ENCODE measurements around the gene LTB4R2. TPM values are rescaled to one million over a fixed set of nuclear protein-coding genes. Genes with fewer than 3 reads are reported as not detected.

Gene LTB4R2
- total RNA-seq, 1 donor from 2014 or later = 13.3 TPM

DNA sequence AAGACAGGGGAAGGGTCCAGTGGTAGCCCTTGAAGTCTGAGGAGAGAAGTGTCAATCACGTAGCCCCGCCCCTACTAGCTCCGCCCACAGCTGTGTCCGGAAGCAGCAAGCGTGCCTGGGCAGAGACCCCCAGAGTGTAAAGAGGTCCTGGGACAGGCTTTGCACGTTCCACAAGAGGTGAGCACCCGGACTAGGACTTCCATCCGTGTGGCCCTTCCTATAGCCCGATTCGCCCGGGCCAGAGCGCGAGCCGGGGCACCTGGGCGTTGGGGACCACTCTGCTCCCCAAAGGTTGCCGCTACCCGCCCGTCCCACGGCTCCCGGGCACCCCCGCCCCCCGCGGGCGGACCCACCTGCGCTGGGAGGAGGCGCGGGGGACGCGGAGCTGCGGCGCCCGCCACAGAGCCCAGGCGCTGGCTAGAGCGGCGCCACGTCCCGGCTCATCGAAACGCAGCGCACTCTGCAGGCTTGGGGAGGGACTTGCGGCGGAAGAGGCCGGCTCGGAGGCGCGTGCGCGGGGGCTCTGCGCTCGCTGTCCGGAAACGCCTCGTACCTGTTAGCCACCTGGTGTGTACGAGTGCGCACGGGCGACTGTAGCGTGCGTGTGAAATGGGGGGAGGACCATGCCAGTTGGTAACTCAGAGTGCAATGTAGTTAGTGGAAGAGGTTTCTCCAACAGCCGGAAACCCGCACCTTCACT, 38.7 kb upstream of the LTB4R2 start, which contains the start of gene RABGGTA:
Gene RABGGTA (minus strand): TSS at position 464 of the 700 bp plus-strand sequence. CDS start 482 bp downstream, outside the sequence.
- H3K27me3 Mint-ChIP-seq (ENCODE audit: unreplicated experiment) = peaks cover 10% of the 10 kb centered on the region
- TF ChIP-seq, protein P1, sequence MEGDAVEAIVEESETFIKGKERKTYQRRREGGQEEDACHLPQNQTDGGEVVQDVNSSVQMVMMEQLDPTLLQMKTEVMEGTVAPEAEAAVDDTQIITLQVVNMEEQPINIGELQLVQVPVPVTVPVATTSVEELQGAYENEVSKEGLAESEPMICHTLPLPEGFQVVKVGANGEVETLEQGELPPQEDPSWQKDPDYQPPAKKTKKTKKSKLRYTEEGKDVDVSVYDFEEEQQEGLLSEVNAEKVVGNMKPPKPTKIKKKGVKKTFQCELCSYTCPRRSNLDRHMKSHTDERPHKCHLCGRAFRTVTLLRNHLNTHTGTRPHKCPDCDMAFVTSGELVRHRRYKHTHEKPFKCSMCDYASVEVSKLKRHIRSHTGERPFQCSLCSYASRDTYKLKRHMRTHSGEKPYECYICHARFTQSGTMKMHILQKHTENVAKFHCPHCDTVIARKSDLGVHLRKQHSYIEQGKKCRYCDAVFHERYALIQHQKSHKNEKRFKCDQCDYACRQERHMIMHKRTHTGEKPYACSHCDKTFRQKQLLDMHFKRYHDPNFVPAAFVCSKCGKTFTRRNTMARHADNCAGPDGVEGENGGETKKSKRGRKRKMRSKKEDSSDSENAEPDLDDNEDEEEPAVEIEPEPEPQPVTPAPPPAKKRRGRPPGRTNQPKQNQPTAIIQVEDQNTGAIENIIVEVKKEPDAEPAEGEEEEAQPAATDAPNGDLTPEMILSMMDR (IDR thresholded peaks at IDR 0.05; ENCODE audit: unreplicated experiment) = peak; percentile 50
- H3K9me3 Mint-ChIP-seq (ENCODE audit: unreplicated experiment) = no peaks in the 10 kb centered on the region
- H3K36me3 Mint-ChIP-seq (ENCODE audit: low read depth, unreplicated experiment) = peaks cover 18% of the 10 kb centered on the region
- peak within 1 kb of the TSS; percentile 91 for H3K4me3 Mint-ChIP-seq (ENCODE audit: unreplicated experiment)
- peaks cover 12% of the 10 kb centered on the region for H3K4me1 Mint-ChIP-seq (ENCODE audit: unreplicated experiment)
- DNase-seq (ENCODE audit: low spot score) = peak; percentile 87
- peak within 1 kb of the TSS; percentile 87 for H3K27ac Mint-ChIP-seq (ENCODE audit: unreplicated experiment)

DNA sequence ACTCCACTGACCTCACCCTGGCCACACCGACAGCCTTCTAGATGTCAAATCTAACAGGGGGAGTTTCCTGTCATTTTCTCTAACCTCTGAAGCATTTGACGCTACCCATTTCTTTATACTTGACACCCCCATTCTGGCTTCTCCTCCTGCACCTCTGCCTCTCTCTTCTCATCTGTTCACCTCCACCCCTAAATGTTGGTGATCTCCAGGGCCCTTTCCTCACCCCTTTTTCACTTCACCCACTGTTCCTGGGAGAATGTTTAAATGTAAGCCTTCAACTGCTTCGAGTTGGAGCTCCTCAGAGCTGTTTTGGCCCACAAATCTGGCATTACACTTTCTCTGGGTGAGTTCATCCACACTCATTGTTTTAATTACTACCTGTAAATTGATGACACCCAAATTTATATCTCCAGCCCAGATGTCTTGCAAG, 38.1 kb upstream of the LTB4R2 start:
- H3K27ac Mint-ChIP-seq (ENCODE audit: unreplicated experiment) = peak overlapping the region; percentile 87
- H3K4me1 Mint-ChIP-seq (ENCODE audit: unreplicated experiment) = peaks cover 12% of the 10 kb centered on the region
- TF ChIP-seq, protein P1 (IDR thresholded peaks at IDR 0.05; ENCODE audit: unreplicated experiment) = no peak
- H3K4me3 Mint-ChIP-seq (ENCODE audit: unreplicated experiment) = peak overlapping the region; percentile 91
- no peak for DNase-seq (ENCODE audit: low spot score)
- H3K27me3 Mint-ChIP-seq (ENCODE audit: unreplicated experiment) = peaks cover 10% of the 10 kb centered on the region
- peaks cover 15% of the 10 kb centered on the region for H3K36me3 Mint-ChIP-seq (ENCODE audit: low read depth, unreplicated experiment)
- no peaks in the 10 kb centered on the region for H3K9me3 Mint-ChIP-seq (ENCODE audit: unreplicated experiment)

DNA sequence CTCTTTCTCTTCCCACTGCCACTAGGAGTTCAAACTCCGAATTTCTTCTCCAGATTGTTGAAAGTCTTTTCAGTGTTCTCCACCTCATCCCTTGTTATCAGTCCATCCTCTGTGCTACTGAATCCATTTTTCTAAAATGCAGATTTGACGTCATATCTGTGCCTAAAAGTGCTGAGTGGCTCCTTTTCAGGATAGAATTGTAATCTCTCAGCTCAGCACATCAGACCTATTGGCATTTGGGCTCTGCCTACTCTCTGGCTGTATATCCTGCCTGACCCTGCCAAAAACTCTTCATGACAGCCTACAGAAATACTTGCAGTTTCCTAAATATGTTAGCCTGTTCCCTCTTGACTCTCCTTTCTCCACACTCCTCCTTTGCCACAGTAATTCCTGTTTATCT, 37.5 kb upstream of the LTB4R2 start:
- Mint-ChIP-seq H3K4me3 (ENCODE audit: unreplicated experiment) (peak overlapping the region; percentile 91), H3K9me3 (ENCODE audit: unreplicated experiment) (no peaks in the 10 kb centered on the region), H3K36me3 (ENCODE audit: low read depth, unreplicated experiment) (peaks cover 9% of the 10 kb centered on the region), H3K27me3 (ENCODE audit: unreplicated experiment) (peaks cover 7% of the 10 kb centered on the region), H3K4me1 (ENCODE audit: unreplicated experiment) (peaks cover 10% of the 10 kb centered on the region), H3K27ac (ENCODE audit: unreplicated experiment) (no peak overlapping the region)
- TF ChIP-seq, protein P1 (IDR thresholded peaks at IDR 0.05; ENCODE audit: unreplicated experiment) = no peak
- no peak for DNase-seq (ENCODE audit: low spot score)

DNA sequence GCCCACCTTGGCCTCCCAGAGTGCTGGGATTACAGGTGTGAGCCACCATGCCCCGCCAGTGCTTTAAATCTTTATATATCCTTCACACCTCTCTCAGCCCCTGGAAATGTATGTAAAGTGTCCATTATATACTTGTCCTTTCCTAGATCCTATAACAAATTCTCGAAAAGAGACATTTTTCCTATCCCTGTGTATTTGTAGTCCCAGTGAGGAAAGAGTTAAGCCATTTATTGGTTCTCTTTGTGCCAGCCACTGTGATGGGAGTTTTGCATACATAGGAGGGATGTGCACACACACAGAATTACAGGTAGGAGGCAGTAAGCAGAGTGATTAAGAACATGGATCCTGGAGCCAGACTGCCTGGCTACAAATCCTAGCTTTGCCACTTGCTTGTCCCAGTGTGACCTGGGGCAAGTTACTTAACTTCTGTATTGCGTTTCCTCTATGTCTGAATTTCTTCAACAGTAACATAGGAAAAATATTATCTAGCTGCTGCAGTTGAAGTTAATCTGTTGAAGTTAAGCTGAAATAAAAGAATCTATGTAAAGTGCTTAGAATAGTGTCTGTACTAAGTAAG, 36.4 kb upstream of the LTB4R2 start:
- Mint-ChIP-seq H3K27me3 (ENCODE audit: unreplicated experiment) (peaks cover 10% of the 10 kb centered on the region), H3K9me3 (ENCODE audit: unreplicated experiment) (no peaks in the 10 kb centered on the region), H3K36me3 (ENCODE audit: low read depth, unreplicated experiment) (peaks cover 8% of the 10 kb centered on the region), H3K4me3 (ENCODE audit: unreplicated experiment) (no peak overlapping the region), H3K4me1 (ENCODE audit: unreplicated experiment) (peaks cover 17% of the 10 kb centered on the region), H3K27ac (ENCODE audit: unreplicated experiment) (no peak overlapping the region)
- TF ChIP-seq, protein P1 (IDR thresholded peaks at IDR 0.05; ENCODE audit: unreplicated experiment) = no peak
- no peak for DNase-seq (ENCODE audit: low spot score)

DNA sequence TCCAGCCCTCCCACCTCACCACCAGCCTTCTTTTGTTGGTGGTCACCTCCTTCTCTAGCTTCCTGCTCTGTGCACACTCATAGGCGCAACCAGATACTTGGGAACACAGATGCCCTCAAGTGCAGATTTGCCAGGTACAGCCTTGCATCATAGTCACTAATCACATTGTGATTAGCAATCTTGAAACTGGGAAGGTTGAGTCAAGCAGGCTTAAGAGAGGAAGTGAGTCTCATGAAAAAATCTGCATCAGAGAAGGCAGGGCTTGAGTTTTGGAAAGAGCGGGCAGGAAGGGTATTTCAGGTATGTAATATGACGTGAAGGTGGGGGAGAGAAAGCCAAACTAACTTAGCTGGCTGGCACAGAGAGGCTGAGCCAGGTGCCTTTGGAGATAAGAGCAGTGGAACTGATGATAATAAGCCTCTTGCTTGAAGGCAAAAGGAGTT, 35.8 kb upstream of the LTB4R2 start:
- Mint-ChIP-seq H3K36me3 (ENCODE audit: low read depth, unreplicated experiment) (peaks cover 8% of the 10 kb centered on the region), H3K9me3 (ENCODE audit: unreplicated experiment) (no peaks in the 10 kb centered on the region), H3K4me1 (ENCODE audit: unreplicated experiment) (peaks cover 17% of the 10 kb centered on the region), H3K4me3 (ENCODE audit: unreplicated experiment) (no peak overlapping the region), H3K27me3 (ENCODE audit: unreplicated experiment) (peaks cover 10% of the 10 kb centered on the region), H3K27ac (ENCODE audit: unreplicated experiment) (no peak overlapping the region)
- no peak for DNase-seq (ENCODE audit: low spot score)
- TF ChIP-seq, protein P1 (IDR thresholded peaks at IDR 0.05; ENCODE audit: unreplicated experiment) = no peak
